Renal cortex interstitium (tissue), 15 donors: Measurements from ENCODE around the gene STK32B. TPM values are rescaled to one million over a fixed set of nuclear protein-coding genes. Genes with fewer than 3 reads are reported as not detected.
"Not testable (repeated sequence)": the region's sequence is repeated elsewhere in the genome, so short reads cannot be mapped to it uniquely, and the experiment has no call there.

ENCODE experiments used
- DNase-seq, 11 donors: peaks; one replicate each; pipeline ENCODE4 v3.0.0-alpha.2; 2013; ENCODE audit warnings: low read depth in 9 of 11, low spot score in 4 of 11; ENCODE audit errors: extremely low read depth in 1 of 11
- long read RNA-seq, 16 experiments: transcript quantifications; one replicate each; lab custom pipeline, GENCODE V29; 2026
- polyA plus RNA-seq, 3 donors: library from polyadenylated mRNA; unstranded; fragments of 120-200 nt; gene quantifications; one replicate each; pipeline ENCODE4 v1.2.1, GENCODE V29; 2013; ENCODE audit not compliant: insufficient read length in 3 of 3

Gene STK32B
- polyA plus RNA-seq, result 10 to 100 TPM in 1 of 3 donors, 1 to 10 TPM in 2; 7.6 to 10.2 (median 9.2) TPM
- long read RNA-seq, donor 1, partial matches to known transcripts, result 6 of 7 reads
- long read RNA-seq, donor 1, other reads (novel, unspliced or antisense), result 0 of 7 reads
- long read RNA-seq, donor 2, partial matches to known transcripts, result 0 of 2 reads
- long read RNA-seq, donor 2, other reads (novel, unspliced or antisense), result 0 of 2 reads
- long read RNA-seq, donor 3, partial matches to known transcripts, result 0 of 2 reads
- long read RNA-seq, donor 3, other reads (novel, unspliced or antisense), result 0 of 2 reads
- long read RNA-seq, donor 4, result 0 reads
- long read RNA-seq, donor 5, result 0 reads
- long read RNA-seq, donor 6, result 0 reads
- long read RNA-seq, donor 7, result 0 reads
- long read RNA-seq, donor 8, result 0 reads
- long read RNA-seq, donor 9, partial matches to known transcripts, result 0 of 3 reads
- long read RNA-seq, donor 9, other reads (novel, unspliced or antisense), result 0 of 3 reads
- long read RNA-seq, donor 10, partial matches to known transcripts, result 0 of 2 reads
- long read RNA-seq, donor 10, other reads (novel, unspliced or antisense), result 0 of 2 reads
- long read RNA-seq, donor 11, partial matches to known transcripts, result 0 of 1 reads
- long read RNA-seq, donor 11, other reads (novel, unspliced or antisense), result 0 of 1 reads
- long read RNA-seq, donor 12, result 0 reads
- long read RNA-seq, donor 13, result 0 reads
- long read RNA-seq, donor 14, result 0 reads
- long read RNA-seq, donor 15, partial matches to known transcripts, result 0 of 1 reads
- long read RNA-seq, donor 15, other reads (novel, unspliced or antisense), result 0 of 1 reads
- long read RNA-seq, donor 16, transcript STK32B-201 (12 exons, 3,582 nt), result major isoform, 7 of 7 reads
- long read RNA-seq, donor 16, partial matches to known transcripts, result 0 of 7 reads
- long read RNA-seq, donor 16, other reads (novel, unspliced or antisense), result 0 of 7 reads

DNA sequence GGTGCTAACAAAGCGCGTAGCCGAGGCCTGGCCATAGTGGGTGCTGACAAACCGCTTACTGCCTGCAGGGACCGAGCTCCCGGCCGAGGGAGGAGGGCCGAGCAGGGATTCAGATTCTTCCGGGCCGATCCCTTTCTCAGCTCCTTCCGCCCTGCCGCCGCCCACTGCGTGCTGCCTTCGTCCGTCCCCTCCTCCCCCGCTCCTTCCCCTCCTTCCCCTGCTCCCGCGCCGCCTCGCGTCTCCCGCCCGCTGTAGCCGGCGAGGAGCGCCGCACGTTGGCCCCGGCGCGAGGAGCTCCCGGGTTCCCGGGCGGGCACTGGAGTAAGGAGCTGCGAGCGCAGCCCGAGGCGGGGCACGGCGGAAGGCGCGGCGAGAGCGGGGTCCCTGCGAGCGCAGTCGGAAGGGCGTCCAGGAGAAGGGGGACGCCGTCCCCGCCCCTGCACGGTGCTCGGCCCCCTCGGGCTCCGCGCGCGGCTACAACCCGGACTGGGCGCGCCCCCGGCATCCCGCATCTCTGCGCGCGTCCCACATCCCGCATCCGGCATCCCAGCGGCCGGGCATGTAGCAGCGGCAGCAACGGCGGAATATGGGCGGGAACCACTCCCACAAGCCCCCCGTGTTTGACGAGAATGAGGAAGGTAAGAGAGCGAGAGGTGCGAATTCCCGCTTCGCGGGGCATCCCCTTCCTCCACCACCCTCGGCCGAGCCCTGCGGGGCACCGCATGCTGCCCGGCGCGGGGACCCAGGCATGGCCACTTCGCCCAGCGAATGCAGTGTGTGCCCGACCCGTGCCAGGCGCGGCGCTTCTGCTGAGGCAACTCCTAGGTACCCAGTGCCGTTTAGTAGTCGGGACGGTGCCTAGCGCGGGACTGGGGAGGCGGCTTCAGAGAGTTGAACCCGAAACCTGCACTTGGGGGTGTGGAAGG lies at the start of gene STK32B:
Gene STK32B, plus strand, starts transcription at position 203 of the 926 bp plus-strand sequence.
- peak in 7 of 11 donors; percentile 27 to 48 (median 40) for DNase-seq

DNA sequence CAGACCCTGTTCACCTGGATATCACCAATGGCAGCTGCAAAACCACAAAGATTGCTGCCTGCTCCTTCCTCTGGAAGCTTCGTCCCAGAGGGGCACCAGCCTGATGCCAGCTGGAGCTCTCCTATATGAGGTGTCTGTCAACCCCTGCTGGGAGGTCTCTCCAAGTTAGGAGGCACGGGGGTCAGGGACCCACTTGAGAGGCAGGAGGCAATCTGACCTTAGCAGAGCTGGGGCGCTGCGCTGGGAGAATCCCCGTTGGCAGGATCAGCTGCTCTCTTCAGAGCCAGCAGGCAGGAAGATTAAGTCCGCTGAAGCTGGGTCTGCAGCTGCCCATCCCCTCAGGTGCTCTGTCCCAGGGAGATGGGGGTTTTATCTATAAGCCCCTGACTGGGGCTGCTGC lies 49.6 kb upstream of the STK32B start:
- not testable (repeated sequence) for DNase-seq

DNA sequence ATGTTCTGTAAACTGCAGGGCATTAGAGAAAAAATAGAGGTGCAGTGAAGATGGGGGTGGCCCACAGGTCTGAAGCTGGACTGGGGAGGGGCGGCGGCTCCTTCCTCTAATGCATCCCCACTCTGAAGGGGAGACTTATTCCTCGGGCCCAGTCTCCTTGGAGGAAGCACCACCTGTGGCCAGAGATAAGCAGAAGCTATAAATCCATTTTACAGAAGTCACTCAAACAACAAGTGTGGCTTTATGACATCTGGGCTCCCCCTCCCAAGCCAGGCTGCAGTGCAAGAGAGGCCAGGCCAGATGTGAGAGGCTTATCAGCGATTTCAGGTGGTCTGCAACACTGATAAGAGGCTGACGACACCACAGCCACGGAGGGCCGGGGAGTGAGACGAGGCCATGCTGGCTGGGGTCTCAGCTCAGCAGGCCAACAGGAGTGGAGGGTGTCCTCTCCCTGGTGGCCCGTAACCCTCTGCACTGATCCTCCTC lies 47.9 kb upstream of the STK32B start:
- DNase-seq, result no peak

DNA sequence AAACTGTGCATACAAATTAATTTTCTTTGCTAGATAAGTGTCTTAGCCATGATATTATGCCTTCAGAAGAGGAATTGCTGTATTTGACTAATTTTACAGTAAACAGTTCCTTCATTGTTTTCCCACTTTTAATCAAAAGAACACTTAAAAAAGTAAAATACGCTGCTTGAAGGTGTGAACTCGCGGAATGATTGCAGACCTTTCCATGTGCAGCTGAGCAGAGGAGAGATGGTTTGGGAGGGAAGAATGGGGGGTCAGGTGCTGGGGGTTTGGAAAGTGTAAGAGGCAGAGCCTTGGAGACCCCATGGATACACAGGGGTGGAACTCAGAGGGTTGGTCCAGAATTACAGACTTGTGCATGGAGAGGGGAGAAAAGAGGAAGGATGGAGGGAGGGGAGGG lies 47.4 kb upstream of the STK32B start:
- no peak for DNase-seq

- DNase-seq, result no peak
Observed at GRCh38 chr4:5004496-5004895, 46.8 kb upstream of the STK32B start.

DNA sequence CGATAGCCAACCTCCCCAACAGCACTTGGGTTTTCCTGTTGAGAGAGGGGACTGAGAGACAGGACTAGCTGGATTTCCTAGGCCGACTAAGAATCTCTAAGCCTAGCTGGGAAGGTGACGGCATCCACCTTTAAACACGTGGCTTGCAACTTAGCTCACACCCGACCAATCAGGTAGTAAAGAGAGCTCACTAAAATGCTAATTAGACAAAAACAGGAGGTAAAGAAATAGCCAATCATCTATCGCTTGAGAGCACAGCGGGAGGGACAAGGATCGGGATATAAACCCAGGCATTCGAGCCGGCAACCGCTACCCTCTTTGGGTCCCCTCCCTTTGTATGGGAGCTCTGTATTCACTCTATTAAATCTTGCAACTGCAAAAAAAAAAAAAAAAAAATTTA lies 44.3 kb upstream of the STK32B start:
- DNase-seq, result not testable (repeated sequence)

DNA sequence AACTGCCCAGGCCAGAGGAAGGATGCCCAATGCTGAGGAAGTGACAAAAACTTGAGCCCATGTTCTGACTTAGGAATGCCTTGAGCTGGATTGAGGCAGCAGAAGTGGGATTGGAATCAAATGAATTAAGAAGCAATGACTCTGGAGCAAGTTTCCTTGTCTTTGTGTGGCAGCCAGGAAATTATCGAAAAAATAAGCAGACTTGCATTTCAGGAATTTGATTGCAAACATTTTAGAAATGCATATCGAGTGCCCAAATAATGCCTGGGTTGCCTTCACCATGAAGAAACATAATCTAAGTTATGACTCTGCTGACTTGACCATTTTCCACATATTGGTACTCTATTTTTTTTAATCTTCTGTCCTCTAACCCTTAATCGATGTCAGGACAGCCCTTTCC lies 41.5 kb upstream of the STK32B start:
- no peak for DNase-seq

- no peak for DNase-seq
Observed at GRCh38 chr4:5010984-5011383, 40.3 kb upstream of the STK32B start.

GRCh38 chr4:5012244-5012898 lies 38.9 kb upstream of the STK32B start:
- DNase-seq, result no peak

- DNase-seq, result no peak
Observed at GRCh38 chr4:5012958-5013357, 38.3 kb upstream of the STK32B start.

DNA sequence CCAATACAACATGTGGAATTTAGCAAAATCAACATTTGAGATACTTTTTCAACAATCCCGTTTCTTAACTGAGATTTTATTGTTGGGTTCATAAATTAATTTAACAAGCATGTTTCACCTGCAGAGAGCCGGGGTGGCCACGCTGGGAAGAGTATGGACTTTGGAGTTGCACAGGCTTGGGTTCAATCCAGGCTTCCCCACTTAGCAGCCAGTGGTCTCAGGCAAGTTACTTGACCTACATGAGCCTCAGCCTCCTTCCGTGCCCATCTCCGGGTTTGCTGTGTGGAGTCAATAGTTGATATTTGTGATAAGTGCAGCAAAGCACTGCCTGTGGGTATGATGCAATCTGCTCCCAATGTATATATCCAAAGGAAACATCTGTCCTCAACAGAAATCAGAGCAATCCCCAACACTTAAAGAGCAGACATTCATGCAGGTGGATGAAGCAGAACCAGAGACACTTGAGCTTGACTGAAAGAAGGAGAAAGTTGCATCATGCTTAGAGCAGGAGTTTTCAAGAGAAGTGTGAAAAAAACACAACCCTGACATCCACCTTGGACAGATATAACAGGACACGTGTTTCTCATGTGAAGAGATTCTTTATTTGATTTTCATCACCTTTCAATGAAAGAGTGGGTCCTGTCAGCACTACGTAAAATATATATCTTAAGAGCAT lies 37.1 kb upstream of the STK32B start:
- DNase-seq, result no peak

DNA sequence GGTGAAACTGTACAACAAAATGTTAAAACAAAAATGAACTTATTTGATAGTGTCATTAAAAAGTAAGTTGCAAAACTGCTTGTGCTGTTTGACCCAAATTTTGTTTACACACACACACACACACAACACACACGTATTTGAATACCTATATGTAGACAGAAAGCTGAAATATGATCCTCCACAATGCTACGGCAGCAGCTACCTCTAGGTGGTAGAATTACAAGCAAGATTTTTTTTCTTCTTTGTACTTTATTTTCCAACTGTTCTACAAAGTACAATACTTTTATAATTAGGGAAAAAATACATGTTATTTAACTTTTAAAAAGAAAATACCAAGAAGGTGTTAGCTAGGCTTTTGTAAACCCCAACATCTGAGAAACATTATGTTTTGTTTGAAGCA lies 33.2 kb upstream of the STK32B start:
- no peak for DNase-seq

- no peak for DNase-seq
Observed at GRCh38 chr4:5018603-5019002, 32.7 kb upstream of the STK32B start.

DNA sequence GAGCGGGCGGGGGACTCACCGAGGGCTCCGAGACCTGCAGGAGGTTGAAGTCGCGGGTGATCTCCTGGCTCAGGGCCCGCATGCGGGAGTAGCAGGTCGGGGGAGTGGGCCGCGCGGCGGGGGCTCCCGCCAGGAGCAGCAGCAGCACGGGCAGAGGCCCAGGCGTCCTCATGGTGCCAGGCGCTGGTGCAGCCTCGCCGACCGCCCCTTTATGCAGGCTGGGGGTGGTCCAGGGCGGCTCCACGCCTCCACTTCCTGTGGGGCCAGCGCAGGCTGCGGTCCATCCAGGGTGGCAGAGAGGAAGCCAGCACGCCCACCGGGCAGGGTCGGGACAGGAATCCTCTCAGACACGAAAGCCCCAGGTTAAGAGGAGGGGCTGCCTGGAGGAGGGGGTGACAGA lies 32.0 kb upstream of the STK32B start, which contains the start of gene CYTL1:
Gene CYTL1, minus strand, starts transcription at position 185 of the 400 bp plus-strand sequence. Its CDS starts 13 bp downstream, at position 172.
- peak in 1 of 11 donors; percentile 11 for DNase-seq

GRCh38 chr4:5019796-5020195 lies 31.5 kb upstream of the STK32B start:
- no peak for DNase-seq

DNA sequence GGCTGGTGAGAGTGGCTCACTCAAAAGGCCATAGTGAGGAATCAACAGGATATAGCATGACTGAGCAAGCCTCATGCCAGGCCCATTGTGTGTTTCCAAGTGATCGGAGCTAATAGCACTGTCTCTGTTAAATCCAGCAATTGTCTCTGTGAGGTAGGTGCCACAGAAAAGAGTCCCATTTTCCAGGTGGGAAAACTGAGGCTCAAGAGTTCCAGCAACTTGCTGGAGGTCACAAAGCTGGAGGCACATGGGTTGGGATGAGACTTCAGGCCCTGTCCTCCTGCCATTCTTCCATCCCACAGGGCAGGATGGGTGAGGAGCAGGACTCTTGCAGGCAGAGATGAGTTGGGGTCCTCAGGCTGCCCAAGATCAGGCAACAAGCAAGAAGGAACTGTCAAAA lies 30.9 kb upstream of the STK32B start:
- DNase-seq, result no peak

DNA sequence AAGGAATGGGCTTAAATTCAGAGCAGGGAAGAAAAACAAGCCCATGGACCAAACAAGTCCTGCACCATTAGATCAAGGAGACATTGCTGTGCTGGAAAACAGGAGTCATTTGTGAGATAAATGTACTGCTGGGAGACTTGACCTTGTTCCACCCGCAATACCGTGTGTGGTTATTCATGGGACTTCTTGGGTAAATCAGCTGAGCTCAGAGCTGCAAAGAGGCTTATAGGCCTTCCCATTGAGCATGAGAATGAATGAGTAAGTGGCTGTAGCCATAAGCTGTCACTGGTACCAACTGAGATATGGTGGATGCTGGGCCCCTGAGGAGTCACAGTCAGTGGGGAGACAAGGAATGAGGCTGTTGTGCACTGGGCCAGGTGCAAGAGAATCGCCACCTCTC lies 29.7 kb upstream of the STK32B start:
- no peak for DNase-seq

DNA sequence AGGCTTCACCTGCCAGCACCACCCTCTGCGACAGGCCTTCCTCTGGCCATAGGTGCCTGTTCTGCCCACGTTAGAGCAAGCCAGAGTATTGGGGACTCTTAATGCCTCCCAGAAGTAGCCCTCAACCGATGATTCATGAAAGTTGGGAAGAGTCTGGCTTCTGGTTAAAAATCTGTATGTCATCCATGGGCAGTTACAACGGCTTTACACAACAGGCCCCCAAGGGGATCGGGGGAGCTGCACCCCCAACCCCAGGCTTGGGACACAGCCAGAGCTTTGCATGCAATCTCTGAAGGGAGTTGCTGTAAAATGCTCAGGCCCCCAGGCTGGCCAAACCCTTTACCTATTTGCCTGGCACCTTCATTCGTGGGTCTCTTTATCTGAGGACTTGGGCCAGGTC lies 26.6 kb upstream of the STK32B start:
- no peak for DNase-seq
